Nephron progenitor cell (in vitro differentiated cells): ENCODE results near the gene DSG3.

Source experiments
- DNase-seq: peaks from one replicate; pipeline ENCODE4 v3.0.0; 2021
- H3K27ac Mint-ChIP-seq: 2 replicates; pipeline ENCODE4 v1.8.0; 2021; ENCODE audit warnings: mild to moderate bottlenecking, moderate library complexity, mixed read lengths
- H3K27me3 Mint-ChIP-seq: 2 replicates; pipeline ENCODE4 v1.8.0; 2021; ENCODE audit warnings: mild to moderate bottlenecking, low read depth, mixed read lengths; ENCODE audit not compliant: poor library complexity
- H3K36me3 Mint-ChIP-seq: 2 replicates; pipeline ENCODE4 v1.8.0; 2021; ENCODE audit warnings: low read depth, mixed read lengths
- H3K4me1 Mint-ChIP-seq: 2 replicates; pipeline ENCODE4 v1.8.0; 2021; ENCODE audit warnings: mixed read lengths
- H3K4me3 Mint-ChIP-seq: 2 replicates; pipeline ENCODE4 v1.8.0; 2021; ENCODE audit warnings: mild to moderate bottlenecking, moderate library complexity, mixed read lengths
- H3K9me3 Mint-ChIP-seq: 2 replicates; pipeline ENCODE4 v1.8.0; 2021; ENCODE audit warnings: mild to moderate bottlenecking, moderate library complexity, mixed read lengths
- TF ChIP-seq, protein P1 (sequence below): fragments of 200-600 bp; sonication (generic); IDR thresholded peaks from 2 replicates; pipeline ENCODE4 v1.5.0; 2021; ENCODE audit warnings: antibody characterized with exemption

DSG3 gene

DNA sequence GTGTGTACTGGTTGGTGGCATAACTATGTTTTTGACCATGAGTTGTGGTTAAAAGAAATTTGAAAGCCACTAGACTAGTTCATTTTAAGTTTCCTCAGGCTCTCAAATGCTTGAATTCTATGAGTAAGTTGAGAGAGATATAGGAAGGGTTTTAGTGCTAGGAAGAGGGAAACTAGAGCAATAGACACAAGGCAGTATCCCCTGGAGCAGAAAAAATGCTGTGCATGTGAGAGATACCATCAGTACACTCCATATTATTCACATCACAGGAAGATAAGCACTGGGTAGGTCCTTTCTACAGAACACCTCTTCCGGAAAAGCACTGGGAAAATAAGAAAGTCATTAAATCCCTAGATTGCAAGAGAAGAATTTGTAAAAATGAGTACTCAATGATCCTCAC is 19.3 kb upstream of the DSG3 start:
- H3K27me3 Mint-ChIP-seq, result peaks cover 5% of the 10 kb centered on the region
- H3K4me3 Mint-ChIP-seq, result no peak overlapping the region
- peaks cover 26% of the 10 kb centered on the region for H3K9me3 Mint-ChIP-seq
- peaks cover 19% of the 10 kb centered on the region for H3K36me3 Mint-ChIP-seq
- TF ChIP-seq, protein P1, sequence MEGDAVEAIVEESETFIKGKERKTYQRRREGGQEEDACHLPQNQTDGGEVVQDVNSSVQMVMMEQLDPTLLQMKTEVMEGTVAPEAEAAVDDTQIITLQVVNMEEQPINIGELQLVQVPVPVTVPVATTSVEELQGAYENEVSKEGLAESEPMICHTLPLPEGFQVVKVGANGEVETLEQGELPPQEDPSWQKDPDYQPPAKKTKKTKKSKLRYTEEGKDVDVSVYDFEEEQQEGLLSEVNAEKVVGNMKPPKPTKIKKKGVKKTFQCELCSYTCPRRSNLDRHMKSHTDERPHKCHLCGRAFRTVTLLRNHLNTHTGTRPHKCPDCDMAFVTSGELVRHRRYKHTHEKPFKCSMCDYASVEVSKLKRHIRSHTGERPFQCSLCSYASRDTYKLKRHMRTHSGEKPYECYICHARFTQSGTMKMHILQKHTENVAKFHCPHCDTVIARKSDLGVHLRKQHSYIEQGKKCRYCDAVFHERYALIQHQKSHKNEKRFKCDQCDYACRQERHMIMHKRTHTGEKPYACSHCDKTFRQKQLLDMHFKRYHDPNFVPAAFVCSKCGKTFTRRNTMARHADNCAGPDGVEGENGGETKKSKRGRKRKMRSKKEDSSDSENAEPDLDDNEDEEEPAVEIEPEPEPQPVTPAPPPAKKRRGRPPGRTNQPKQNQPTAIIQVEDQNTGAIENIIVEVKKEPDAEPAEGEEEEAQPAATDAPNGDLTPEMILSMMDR, result no peak
- H3K27ac Mint-ChIP-seq, result no peak overlapping the region
- no peak for DNase-seq
- H3K4me1 Mint-ChIP-seq, result peaks cover 13% of the 10 kb centered on the region

DNA sequence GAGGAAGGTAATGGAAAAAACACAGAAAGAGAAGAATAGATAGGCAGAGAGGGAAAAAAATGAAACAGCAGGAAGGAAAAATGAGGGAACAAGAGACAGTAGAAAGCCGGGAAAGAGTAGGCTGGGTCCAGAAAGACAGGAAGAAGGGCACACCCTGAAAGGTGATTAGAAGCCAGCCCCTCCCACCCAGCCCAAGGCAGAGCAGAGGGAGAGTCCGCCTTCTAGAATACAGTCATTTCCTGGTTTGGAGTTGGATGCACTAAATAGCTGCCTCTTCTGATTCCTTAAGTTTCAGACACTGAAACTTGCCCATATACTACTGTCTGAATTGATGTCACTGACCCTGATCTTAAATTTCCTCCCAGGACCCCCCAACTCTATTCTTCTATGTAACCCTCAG is 17.9 kb upstream of the DSG3 start:
- no peak for DNase-seq
- TF ChIP-seq, protein P1, result no peak
- Mint-ChIP-seq H3K27ac (no peak overlapping the region), H3K9me3 (peaks cover 34% of the 10 kb centered on the region), H3K36me3 (peaks cover 19% of the 10 kb centered on the region), H3K4me3 (no peak overlapping the region), H3K27me3 (peaks cover 11% of the 10 kb centered on the region), H3K4me1 (peaks cover 13% of the 10 kb centered on the region)

DNA sequence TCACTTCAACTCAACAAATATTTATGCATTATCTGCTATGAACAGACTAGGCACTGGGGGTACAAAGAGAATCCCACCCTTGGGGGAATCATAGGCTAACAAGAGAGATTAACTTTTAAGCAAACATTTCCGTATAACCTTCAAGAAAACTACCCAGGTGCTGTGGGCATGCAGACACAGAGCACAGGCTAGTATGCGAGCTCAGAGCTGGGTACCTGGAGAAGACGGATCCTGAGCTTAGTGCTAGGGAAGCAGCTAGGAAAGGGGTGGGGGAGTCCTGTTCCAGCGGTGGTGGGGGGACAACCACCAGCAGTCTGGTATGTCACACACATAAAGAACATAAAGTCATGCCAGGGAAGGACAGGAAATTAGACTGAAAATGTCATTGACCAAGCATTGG is 17.5 kb upstream of the DSG3 start:
- DNase-seq, result no peak
- Mint-ChIP-seq H3K4me1 (peaks cover 13% of the 10 kb centered on the region), H3K36me3 (peaks cover 19% of the 10 kb centered on the region), H3K27me3 (peaks cover 11% of the 10 kb centered on the region), H3K4me3 (no peak overlapping the region), H3K9me3 (peaks cover 38% of the 10 kb centered on the region), H3K27ac (no peak overlapping the region)
- TF ChIP-seq, protein P1, result no peak

DNA sequence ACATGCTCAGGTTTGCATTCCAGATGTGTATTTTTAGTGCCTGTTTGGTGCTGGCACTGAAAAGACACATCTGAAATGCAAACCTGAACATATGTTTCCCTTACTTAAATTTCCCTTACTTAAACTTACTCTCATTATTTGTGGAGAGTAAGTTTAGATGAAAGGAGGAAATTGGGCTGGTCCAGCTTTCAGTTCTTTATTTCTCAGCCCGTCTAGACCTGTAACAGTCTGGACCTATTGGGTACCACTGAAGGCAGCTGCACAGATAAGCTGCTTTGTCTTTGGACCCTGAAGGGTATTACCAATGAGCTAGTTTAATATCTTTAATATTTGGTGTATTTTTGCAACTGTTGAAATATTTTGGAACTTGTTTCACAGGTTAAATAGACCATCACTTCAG is 17.0 kb upstream of the DSG3 start:
- Mint-ChIP-seq H3K36me3 (peaks cover 19% of the 10 kb centered on the region), H3K27me3 (peaks cover 11% of the 10 kb centered on the region), H3K4me1 (peaks cover 13% of the 10 kb centered on the region), H3K27ac (no peak overlapping the region), H3K4me3 (no peak overlapping the region), H3K9me3 (peaks cover 39% of the 10 kb centered on the region)
- TF ChIP-seq, protein P1, result no peak
- DNase-seq, result no peak

DNA sequence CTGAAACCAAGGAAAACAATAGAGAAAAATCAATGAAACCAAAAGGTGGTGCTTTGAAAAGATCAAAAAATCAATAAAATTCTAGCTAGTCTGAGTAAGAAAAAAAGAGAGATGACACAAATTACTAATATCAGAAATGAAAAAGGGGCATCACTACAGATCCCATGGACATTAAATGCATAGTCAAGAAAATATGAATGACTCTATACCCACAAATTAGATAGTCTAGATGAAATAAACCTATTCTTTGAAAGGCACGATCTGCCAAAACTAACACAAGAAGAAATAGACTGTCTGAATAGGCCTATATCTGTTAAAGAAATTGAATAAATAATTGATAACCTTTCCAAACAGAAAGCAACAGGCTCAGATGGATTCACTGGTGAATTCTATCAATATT is 15.2 kb upstream of the DSG3 start:
- DNase-seq, result no peak
- Mint-ChIP-seq H3K4me3 (no peak overlapping the region), H3K27me3 (peaks cover 11% of the 10 kb centered on the region), H3K4me1 (peaks cover 8% of the 10 kb centered on the region), H3K9me3 (peaks cover 39% of the 10 kb centered on the region), H3K27ac (no peak overlapping the region), H3K36me3 (peaks cover 19% of the 10 kb centered on the region)
- TF ChIP-seq, protein P1, result no peak

DNA sequence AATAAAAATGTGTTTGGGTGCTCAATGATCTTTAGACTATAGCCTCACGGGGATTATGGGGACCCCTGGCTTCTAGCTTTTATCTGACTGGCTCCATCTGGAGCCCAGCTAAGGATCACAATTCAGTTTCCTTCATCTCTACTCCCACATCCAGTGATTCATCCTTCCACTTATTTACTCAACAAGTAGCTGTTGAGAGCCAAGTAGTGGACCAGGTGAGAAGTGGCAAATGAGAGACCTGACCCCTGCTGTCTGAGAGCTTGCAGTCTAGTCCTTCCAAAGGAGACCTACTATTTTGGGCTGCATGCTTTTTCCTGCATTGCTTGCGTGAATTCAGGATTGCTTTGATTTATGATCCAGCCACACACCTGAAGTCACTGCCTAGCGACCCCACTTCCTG is 10.7 kb upstream of the DSG3 start:
- peaks cover 13% of the 10 kb centered on the region for H3K36me3 Mint-ChIP-seq
- H3K27ac Mint-ChIP-seq, result no peak overlapping the region
- DNase-seq, result no peak
- no peaks in the 10 kb centered on the region for H3K4me1 Mint-ChIP-seq
- H3K4me3 Mint-ChIP-seq, result no peak overlapping the region
- H3K9me3 Mint-ChIP-seq, result peaks cover 27% of the 10 kb centered on the region
- H3K27me3 Mint-ChIP-seq, result peaks cover 6% of the 10 kb centered on the region
- TF ChIP-seq, protein P1, result no peak
